SK-N-SH treated with all-trans-retinoic acid at 6 μM for 48 hours (cell line): ENCODE data around the gene SEMA3E.

Experiments
- ATAC-seq: fragments of 200-7000 bp; cut with Tn5 transposase; 3 replicates; pipeline ENCODE4 v1.9.1; 2020; ENCODE audit warnings: mild to moderate bottlenecking, moderate library complexity
- ARNTL ChIP-seq: fragments of 450-650 bp; formaldehyde crosslinking; IDR thresholded peaks from 2 replicates; pipeline ENCODE4 v1.5.0; 2020; ENCODE audit warnings: low read depth, mild to moderate bottlenecking, moderate library complexity, borderline replicate concordance
- BACH2 ChIP-seq: fragments of 250-450 bp; sonication (Bioruptor Pico); IDR thresholded peaks from 2 replicates; pipeline ENCODE4 v1.9.0; 2021; ENCODE audit warnings: mild to moderate bottlenecking, borderline replicate concordance
- CREB5 ChIP-seq: fragments of 250-450 bp; sonication (Bioruptor Pico); IDR thresholded peaks from 2 replicates; pipeline ENCODE4 v1.5.1; 2020; ENCODE audit warnings: low read depth, mild to moderate bottlenecking, moderate library complexity
- CSDC2 ChIP-seq: fragments of 250-450 bp; sonication (Bioruptor Pico); IDR thresholded peaks from 2 replicates; pipeline ENCODE4 v1.5.0; 2020; ENCODE audit warnings: mild to moderate bottlenecking, moderate library complexity
- CSRNP3 ChIP-seq: fragments of 250-450 bp; sonication (Bioruptor Pico); IDR thresholded peaks from 2 replicates; pipeline ENCODE4 v1.5.1; 2021; ENCODE audit warnings: mild to moderate bottlenecking, moderate library complexity
- ESRRG ChIP-seq: fragments of 250-450 bp; sonication (Bioruptor Pico); IDR thresholded peaks from 2 replicates; pipeline ENCODE4 v1.6.1; 2021; ENCODE audit warnings: mild to moderate bottlenecking
- GLIS3 ChIP-seq: fragments of 250-450 bp; sonication (Bioruptor Pico); IDR thresholded peaks from 2 replicates; pipeline ENCODE4 v1.5.0; 2020; ENCODE audit warnings: mild to moderate bottlenecking, moderate library complexity
- ISL1 ChIP-seq: fragments of 250-450 bp; sonication (Bioruptor Pico); IDR thresholded peaks from 2 replicates; pipeline ENCODE4 v2.1.2; 2022; ENCODE audit warnings: mild to moderate bottlenecking, moderate library complexity
- OSR1 ChIP-seq: fragments of 250-450 bp; sonication (Bioruptor Pico); IDR thresholded peaks from 2 replicates; pipeline ENCODE4 v1.8.0; 2022; ENCODE audit warnings: moderate library complexity, mild to moderate bottlenecking, inconsistent platforms
- PATZ1 ChIP-seq: fragments of 250-450 bp; sonication (Bioruptor Pico); IDR thresholded peaks from 2 replicates; pipeline ENCODE4 v1.8.0; 2020; ENCODE audit warnings: mild to moderate bottlenecking, moderate library complexity, borderline replicate concordance
- POU6F1 ChIP-seq: fragments of 250-450 bp; sonication (Bioruptor Pico); IDR thresholded peaks from 2 replicates; pipeline ENCODE4 v1.8.0; 2021; ENCODE audit warnings: low read depth, mild to moderate bottlenecking, moderate library complexity, borderline replicate concordance
- PPARA ChIP-seq: fragments of 250-450 bp; sonication (Bioruptor Pico); IDR thresholded peaks from 2 replicates; pipeline ENCODE4 v1.5.0; 2020; ENCODE audit warnings: mild to moderate bottlenecking, borderline replicate concordance
- RARB ChIP-seq: fragments of 250-450 bp; sonication (Bioruptor Pico); IDR thresholded peaks from 2 replicates; pipeline ENCODE4 v1.8.0; 2021; ENCODE audit warnings: mild to moderate bottlenecking, moderate library complexity
- SNAI2 ChIP-seq: fragments of 250-450 bp; sonication (Bioruptor Pico); IDR thresholded peaks from 2 replicates; pipeline ENCODE4 v1.5.0; 2020; ENCODE audit warnings: mild to moderate bottlenecking, moderate library complexity
- TCF4 ChIP-seq: fragments of 250-450 bp; sonication (Bioruptor Pico); IDR thresholded peaks from 2 replicates; pipeline ENCODE4 v1.8.0; 2021; ENCODE audit warnings: mild to moderate bottlenecking, moderate library complexity, borderline replicate concordance
- TOX ChIP-seq: fragments of 250-450 bp; sonication (Bioruptor Pico); IDR thresholded peaks from 2 replicates; pipeline ENCODE4 v1.8.0; 2021; ENCODE audit warnings: mild to moderate bottlenecking, moderate library complexity, borderline replicate concordance
- TSHZ2 ChIP-seq: fragments of 250-450 bp; sonication (Bioruptor Pico); IDR thresholded peaks from 2 replicates; pipeline ENCODE4 v1.5.0; 2020; ENCODE audit warnings: mild to moderate bottlenecking, moderate library complexity
- ZC3H10 ChIP-seq: fragments of 250-450 bp; sonication (Bioruptor Pico); IDR thresholded peaks from 2 replicates; pipeline ENCODE4 v1.5.1; 2021; ENCODE audit warnings: mild to moderate bottlenecking, moderate library complexity
- ZFP3 ChIP-seq: fragments of 250-450 bp; sonication (Bioruptor Pico); IDR thresholded peaks from 2 replicates; pipeline ENCODE4 v1.5.0; 2020; ENCODE audit warnings: mild to moderate bottlenecking, moderate library complexity
- ZFP30 ChIP-seq: fragments of 450-650 bp; formaldehyde crosslinking; IDR thresholded peaks from 2 replicates; pipeline ENCODE4 v1.5.0; 2022; ENCODE audit warnings: mild to moderate bottlenecking, moderate library complexity
- ZNF565 ChIP-seq: fragments of 450-650 bp; formaldehyde crosslinking; conservative IDR thresholded peaks from 2 replicates; pipeline ENCODE4 v1.5.0; 2020; ENCODE audit warnings: low read depth, mild to moderate bottlenecking, moderate library complexity
- ZNF70 ChIP-seq: fragments of 450-650 bp; formaldehyde crosslinking; IDR thresholded peaks from 2 replicates; pipeline ENCODE4 v1.5.0; 2020; ENCODE audit warnings: mild to moderate bottlenecking, moderate library complexity
- ZNF8 ChIP-seq: fragments of 450-650 bp; formaldehyde crosslinking; IDR thresholded peaks from 2 replicates; pipeline ENCODE4 v1.5.0; 2020; ENCODE audit warnings: mild to moderate bottlenecking, moderate library complexity

Gene SEMA3E

GRCh38 chr7:83640240-83640639 lies 8.7 kb downstream of the SEMA3E start:
- peak; percentile 66 for ATAC-seq
- no peak for TF ChIP-seq ZNF8 (CRISPR knock-in tag)
- TF ChIP-seq BACH2 (CRISPR knock-in tag), result no peak
- no peak for TF ChIP-seq GLIS3 (CRISPR knock-in tag)
- no peak for TF ChIP-seq CSDC2
- TF ChIP-seq ZNF565, result no peak
- TF ChIP-seq RARB (CRISPR knock-in tag), result no peak
- TF ChIP-seq SNAI2 (CRISPR knock-in tag), result no peak
- TF ChIP-seq TCF4 (CRISPR knock-in tag), result no peak
- TF ChIP-seq TSHZ2, result no peak
- no peak for TF ChIP-seq CREB5 (CRISPR knock-in tag)
- TF ChIP-seq ESRRG (CRISPR knock-in tag), result no peak
- no peak for TF ChIP-seq PATZ1 (CRISPR knock-in tag)
- TF ChIP-seq ZNF70 (CRISPR knock-in tag), result no peak
- no peak for TF ChIP-seq CSRNP3
- no peak for TF ChIP-seq ZFP3
- TF ChIP-seq POU6F1 (CRISPR knock-in tag), result no peak
- TF ChIP-seq, all 23 proteins: peak for 0

GRCh38 chr7:83633516-83633915 lies 15.4 kb downstream of the SEMA3E start:
- TF ChIP-seq CSRNP3, result no peak
- no peak for TF ChIP-seq ZFP30
- TF ChIP-seq PPARA (CRISPR knock-in tag), result no peak
- TF ChIP-seq PATZ1 (CRISPR knock-in tag), result no peak
- TF ChIP-seq OSR1, result no peak
- TF ChIP-seq POU6F1 (CRISPR knock-in tag), result no peak
- TF ChIP-seq SNAI2 (CRISPR knock-in tag), result no peak
- no peak for TF ChIP-seq ISL1 (CRISPR knock-in tag)
- no peak for TF ChIP-seq RARB (CRISPR knock-in tag)
- no peak for TF ChIP-seq GLIS3 (CRISPR knock-in tag)
- TF ChIP-seq ARNTL (CRISPR knock-in tag), result no peak
- no peak for TF ChIP-seq ZNF565
- TF ChIP-seq ZNF8 (CRISPR knock-in tag), result no peak
- TF ChIP-seq TOX, result no peak
- TF ChIP-seq ZFP3, result no peak
- TF ChIP-seq CSDC2, result no peak
- TF ChIP-seq ZNF70 (CRISPR knock-in tag), result no peak
- no peak for TF ChIP-seq ESRRG (CRISPR knock-in tag)
- no peak for TF ChIP-seq ZC3H10
- TF ChIP-seq CREB5 (CRISPR knock-in tag), result no peak
- TF ChIP-seq, all 23 proteins: peak for 0
- no peak for ATAC-seq
